GM21390 (cell line): ENCODE results near the gene ENOX1.

ENCODE experiments used
- ATAC-seq: cut with Tn5 transposase; IDR thresholded peaks from one replicate; pipeline ENCODE4 v1.9.1; 2021; ENCODE audit not compliant: unreplicated experiment

The ENOX1 gene

DNA sequence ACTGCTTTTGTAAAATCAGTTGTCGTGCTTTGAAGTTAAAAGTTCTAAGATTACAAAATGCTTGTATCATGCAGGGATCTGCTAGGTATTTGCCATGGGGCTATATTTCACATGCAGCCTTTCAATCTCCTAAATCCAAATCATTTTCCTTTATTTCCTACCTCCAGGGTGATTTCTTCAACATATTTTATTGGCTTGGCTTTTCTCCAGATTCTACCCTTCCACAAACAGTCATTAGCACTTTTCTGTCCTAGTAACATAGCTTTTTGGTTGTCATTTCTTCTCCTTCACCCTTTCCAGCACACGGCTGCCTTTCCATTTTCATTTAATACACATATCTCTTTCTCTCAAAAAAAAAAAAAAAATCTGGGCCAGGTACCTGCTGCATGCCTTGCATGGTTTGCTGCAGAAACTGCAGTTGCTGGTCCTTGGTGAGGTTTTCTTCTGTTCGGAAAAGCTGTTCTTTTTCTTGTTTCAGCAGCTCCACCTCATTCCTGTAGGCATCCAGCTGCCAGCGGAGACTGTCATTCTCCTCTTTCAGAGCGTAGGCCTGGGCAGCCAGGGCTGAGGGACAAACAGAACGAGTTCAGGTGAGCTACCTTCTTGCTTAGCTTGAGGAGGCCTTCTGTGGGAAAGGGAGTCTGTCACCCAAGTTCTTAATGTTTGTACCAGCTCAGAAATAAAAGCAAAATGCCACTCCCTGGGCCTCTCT, 488.6 kb downstream of the ENOX1 start:
- ATAC-seq, result no peak

DNA sequence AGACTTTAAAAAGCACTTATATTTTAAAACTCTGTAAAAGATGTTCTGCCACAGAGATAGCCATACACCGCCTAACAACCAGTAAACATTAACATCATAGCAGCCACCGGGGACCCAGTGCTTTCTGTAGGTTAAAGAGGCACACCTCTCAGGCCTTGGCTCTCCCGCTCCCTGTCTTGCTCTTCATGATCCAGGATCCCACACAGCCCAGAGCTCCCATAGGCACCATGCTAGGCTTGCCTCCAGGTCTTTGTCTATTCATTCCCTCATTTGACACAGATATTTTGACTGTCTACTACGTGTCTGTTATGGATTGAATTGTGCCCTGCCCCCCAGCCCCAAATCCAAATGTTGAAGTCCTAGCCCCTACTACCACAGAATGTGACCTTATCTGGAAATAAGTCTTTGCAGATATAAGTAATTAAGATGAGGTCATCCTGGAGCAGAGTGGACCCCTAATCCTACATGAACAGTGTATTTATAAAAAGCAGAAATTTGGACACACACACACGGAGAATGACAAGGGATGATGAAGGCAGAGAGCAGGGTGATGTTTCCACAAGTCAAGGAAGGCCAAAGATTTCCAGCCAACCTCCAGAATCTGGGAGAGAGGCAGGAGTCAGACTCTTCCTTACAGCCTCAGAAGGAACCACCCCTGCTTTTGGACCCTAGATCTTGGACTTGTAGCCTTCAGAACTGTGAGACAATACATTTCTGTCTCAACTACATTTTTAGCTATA, 490.8 kb downstream of the ENOX1 start:
- no peak for ATAC-seq

DNA sequence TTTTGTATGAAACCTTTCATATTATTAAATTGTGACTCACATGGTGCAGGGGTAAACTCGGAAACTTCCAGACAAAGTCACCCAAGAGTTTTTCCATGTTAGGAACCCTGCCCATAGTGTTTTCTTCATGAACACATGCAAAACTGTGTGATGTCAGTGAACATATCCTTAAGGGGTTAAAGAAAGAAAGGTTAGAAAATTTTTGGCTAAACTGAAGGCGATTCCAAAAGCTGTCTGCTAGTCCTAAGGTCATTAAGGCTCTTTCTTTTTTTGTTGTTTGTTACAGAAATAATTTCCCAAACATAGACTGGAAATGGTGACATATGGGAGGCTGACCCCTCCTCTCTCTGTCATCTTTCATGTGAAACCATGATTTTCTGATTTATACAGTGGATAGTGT, 491.5 kb downstream of the ENOX1 start:
- no peak for ATAC-seq

DNA sequence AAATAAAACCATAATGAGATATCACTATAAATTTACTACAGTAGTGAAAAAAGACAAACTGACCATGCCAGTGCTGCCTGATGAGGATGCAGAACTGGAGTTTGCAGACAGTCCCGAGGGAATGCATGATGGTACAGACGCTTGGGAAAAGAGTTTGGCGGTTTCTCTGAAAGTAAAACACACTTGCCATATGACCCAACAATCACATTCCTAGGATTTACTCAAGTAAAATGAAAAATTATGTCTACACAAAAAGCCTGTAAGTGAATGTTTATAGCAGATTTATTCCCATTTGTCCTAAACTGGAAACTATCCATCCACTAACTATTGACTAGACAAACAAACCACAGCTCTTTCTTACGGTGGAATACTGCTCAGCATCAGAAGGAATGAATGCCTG, 492.4 kb downstream of the ENOX1 start:
- ATAC-seq, result no peak

DNA sequence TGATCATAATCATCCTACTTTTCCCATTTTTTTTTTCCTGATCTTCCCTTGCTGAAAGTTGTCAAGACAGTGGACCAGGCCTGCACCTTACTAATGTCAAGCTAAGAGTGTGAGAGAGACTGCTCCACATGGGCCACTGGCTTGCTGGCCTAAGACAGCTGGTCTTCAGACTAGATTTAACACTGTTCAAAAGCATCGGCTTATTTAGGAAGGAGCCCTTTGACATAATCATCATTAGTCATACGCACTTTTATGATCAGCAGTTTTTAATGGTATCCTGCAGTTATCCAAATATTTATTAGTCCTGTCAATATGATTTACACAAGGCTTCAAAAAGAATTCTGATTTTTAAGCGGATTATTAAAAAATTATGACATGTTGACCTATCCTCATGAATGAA, 492.8 kb downstream of the ENOX1 start:
- no peak for ATAC-seq

DNA sequence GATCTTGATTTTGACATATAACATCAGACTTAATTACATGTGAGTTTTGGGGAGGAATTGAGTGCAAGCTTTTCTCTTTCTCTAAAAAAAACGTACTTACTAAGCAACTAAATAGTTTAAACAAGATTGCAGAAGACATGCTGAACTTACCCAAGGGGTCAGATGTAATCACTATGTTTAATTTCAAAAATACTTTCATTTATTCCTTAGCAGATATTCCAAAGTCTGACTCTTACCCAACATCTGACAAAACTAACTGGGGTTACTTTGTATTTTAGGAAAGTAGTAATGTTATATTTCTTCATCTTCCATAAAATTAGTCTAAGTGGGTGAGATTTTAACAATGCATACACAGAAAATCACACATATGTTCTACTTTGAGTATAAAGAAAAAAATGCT, 493.2 kb downstream of the ENOX1 start:
- ATAC-seq, result no peak

DNA sequence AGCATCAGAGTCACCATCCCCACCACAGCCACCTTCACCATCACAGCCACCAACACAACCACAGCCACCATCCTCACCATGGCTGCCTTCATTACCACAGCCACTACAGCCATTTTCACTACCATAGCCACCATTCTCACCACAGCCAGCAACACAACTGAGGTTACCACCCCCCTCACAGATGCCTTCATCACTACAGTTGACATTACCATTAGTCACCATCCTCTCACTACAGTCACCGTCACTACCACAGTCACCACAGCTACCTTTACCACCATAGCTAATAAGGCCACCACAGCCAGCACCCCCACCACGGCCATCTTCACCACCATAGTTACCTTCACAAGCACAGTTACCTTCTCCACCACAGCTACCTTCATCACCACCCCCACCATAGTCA, 493.8 kb downstream of the ENOX1 start:
- ATAC-seq, result no peak

DNA sequence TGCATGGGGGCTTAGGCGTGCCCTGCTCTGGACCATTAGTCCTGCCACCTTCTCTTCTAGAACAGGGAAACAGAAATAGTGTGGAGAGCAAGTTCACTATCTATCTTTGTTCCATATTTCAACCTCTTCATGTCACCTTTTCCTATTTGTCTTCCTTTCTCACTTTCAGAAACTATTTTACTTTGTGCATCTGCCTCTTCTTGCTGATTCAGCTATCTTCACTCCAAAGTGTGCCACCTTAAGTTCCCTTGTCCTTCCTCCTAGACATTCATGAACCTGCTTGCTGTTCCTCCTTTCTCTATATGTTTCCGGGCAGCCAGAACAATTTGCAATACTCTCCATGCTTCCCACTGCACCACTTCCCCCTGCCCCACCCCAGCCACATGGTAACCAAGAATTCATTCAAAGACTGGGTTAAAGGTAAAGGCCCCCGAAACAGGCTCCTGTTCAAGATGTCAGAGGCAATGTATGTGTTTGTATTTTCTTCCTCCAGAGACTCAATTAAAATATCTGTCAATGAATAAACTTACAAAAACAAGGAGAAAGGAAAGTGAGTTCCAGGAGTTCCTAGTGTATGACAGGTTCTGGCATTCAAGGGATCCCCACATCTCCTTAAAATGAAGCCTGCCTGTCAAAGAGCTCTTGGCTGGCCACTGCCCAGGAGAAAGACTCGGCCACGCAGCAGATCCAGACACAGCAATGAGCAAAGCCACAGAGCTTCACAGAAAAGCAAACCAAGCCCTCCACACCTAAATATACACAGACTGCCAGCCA, 495.3 kb downstream of the ENOX1 start:
- ATAC-seq, result no peak

DNA sequence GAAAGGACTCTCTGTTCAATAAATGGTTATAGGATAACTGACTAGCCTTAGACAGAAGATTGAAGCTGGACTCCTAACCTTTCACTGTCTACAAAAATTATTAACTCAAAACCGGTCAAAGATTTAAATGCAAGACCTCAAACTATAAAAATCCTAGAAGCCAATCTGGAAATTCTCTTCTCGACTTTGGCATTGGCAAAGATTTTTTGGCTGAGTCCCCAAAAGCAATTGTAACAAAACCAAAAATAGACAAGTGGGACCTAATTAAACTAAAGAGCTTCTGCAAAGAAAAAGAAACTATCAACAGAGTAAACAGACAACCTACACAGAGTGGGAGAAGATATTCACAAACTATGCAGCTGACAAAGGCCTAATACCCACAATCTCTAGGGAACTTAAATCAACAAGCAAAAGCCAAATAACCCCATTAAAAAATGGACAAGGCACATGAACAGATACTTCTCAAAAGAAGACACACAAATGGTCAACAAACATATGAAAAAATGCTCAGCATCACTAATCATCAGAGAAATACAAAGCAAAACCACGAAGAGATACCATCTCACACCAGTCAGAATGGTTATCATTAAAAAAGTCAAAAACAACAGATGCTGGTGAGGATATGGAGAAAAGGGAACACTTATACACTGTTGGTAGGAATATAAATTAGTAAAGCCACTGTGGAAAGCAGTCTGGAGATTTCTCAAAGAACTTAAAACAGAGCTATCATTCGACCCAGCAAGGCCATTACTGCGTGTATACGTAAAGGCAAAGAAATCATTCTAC, 497.1 kb downstream of the ENOX1 start:
- no peak for ATAC-seq

DNA sequence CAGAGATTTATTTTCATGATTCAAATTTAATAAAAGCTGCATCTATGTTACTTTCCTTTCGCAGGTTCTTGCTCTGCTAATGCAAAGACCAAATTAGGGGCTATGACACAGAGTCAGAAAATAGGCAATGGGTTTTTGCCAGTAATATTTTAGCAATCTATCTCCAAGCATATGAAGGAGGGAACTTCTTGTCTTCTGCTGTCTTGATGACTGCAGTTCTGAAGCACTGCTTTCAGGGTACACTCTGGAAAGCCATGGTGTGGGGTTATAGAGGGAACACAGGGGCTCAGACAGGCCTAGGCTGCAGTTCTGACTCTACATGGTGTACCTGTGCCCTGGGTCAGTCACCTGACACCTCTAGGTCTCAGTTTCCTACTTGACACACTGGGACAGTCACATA, 500.0 kb downstream of the ENOX1 start:
- ATAC-seq, result no peak

DNA sequence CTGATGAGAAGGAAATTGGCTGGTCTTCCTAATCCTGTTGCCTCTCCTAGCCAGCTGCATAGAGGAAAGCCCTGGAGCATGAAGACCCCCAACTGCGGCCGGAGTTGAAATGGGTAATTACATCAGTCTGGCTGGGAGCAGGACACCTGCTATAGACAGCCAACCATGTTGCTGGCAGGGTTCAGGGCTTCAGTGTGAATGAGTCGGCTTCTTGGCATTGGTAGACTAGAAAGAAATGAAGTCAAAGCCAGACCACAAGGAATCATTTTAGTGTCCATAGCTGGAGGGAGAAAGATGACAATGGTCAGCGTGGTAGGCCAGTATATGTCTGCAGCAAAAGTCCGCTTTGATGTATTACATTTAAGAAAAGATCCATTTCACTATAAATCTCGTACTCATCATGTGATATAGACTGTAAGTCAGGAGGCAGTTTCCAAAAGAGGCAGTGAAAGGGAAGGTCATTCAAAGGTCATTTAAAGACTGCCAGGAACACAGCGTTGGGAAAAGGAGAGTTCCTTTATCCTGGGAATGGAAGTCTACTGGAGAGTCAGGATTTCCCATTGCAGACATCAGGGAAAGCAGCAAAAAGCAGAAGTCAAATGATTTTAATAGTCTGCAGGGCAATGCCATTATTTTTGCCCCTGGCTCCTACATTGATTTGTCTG, 500.7 kb downstream of the ENOX1 start:
- no peak for ATAC-seq

DNA sequence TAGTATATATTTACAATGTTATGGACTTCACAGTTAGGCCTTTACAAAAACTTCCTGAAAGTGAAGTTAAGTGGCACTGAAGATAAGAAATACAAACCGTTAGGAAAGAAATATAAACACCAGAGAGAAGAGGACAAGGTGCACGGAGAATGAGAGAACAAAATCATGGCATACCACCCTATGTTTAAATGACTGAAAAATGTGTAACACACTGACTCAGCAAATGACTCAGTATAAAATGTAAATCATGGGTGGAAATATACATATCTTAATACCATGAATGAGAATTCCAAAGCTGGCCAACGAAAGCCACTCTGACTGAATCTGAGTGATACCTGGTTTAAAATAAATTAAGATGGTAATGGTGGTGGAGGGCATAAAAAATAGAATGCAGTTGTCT, 502.6 kb downstream of the ENOX1 start:
- no peak for ATAC-seq

DNA sequence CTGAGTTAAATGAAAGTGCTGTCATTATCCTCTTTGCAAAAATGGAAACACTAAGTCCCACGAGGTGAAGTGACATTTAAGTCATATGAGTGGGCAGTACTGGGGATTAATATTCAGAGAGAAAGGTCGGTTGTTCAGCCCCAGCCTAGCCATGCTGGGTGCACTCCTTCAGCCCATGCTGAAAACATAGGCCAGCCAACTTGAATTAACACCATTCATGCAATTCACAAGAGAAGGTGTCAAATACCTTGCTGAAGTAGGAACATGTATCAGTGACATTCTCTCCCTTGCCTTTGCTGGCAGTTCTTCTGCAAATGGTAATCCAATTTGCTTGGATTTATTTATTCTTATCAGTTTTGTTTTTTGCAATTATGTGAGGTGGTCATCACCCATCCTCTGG, 507.1 kb downstream of the ENOX1 start:
- no peak for ATAC-seq

DNA sequence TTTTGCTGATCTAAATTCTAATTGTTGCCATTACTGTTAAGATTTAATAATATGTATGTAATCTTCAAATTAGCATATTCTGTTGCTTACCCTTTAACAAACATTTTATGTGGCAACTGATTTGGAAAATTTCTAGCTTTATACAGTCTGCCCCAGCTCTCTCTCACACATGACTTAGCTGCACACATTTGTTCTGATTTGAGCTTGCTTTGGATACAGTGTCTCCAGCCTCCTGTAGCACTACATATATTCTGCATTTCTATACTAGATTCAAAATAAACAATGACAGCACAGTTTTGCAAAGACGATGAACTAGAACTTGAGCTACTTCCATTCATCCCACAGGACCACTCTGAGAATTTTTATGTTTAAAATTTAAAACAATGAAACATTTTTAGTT, 508.6 kb downstream of the ENOX1 start:
- no peak for ATAC-seq

DNA sequence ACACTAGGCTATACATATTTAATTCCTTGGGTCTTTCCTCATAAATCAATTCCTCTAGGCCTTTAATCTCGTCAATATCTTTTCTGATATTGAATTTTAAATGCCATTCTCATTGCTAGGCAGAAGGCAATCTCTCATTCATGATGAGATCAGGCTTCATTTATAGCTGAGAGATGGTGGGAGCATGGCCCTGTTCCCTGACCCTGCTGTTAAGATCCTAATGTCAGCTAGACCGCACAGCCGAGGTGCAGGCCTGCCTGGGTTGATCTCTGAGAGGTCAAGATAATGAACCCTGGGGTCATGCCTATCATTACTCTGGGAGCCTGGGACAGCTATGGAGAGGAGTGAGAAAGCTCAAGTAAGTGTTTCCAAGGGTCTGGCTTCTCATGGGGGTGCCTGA, 509.6 kb downstream of the ENOX1 start:
- no peak for ATAC-seq

DNA sequence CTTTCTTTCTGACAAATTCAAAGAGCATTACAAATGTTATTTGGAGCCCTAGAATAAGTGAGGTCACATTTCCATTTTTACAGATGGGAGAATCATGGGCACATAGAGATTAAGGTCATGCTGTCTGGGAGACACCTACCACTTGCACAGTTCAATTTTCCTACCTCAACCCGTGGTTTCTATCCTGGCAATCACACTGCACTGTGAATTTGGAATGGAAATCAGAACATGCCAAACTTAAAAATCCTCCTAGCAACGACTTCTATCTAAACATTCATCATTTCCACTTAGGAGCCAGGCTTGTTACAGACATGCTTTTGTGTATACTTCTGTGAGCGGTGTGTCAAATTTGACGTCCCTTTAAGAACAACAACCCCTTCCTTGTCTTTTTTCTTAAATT, 511.9 kb downstream of the ENOX1 start:
- no peak for ATAC-seq

DNA sequence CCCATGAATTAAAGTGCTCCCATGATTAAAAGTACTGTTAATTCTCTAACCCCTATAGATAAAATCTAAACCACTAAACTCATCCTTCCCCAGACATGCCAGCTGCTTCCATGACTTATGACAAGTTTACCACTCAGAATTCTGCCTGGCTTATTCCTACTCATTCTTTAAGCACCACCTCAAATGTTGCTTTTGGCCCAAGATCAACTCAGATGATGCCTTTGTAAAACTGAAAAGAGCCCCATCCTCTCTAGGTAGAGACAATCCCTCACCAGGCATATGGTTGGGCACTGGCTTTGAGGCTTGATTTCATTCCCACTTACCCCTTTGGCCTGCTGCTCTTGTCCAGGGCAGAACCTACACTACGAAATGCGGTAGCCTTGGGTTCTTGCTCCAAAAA, 513.4 kb downstream of the ENOX1 start:
- ATAC-seq, result no peak

DNA sequence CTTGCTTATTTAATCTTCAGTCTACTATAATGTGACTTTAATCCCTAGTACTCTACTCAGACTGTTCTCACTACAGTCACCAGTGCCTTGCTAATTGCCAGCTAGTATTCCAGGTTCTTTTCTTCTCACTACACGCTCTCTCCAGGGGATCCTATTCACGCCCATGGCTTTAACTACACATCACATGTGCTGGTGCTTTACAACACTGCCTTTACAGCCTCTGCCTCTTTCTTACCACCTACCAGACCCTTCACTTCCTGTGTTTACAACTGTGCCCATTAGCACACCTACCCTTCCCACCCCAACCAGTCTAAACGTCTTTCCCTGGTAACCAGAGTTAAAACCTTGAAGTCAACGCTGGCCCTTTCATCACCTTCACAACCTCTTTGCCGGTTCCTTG, 513.9 kb downstream of the ENOX1 start:
- ATAC-seq, result no peak

DNA sequence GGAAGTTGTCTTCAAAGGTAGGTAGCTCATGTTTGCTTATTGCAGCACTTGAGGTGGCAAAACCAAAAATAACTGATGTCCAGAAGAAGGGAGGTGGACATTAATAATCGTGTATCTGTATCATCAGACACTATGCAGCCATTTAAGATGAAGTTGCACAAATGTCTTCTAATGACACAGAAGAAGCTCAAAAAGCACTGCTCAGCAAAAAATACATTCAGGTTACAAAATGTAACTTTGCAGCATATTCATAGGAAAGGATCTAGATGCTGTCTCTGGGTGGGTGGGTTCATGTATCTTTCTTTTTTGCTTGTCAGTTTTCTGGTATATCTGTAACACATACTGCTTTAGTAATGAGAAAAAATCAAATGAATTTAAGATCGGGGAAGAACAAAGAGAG, 515.6 kb downstream of the ENOX1 start:
- ATAC-seq, result no peak

DNA sequence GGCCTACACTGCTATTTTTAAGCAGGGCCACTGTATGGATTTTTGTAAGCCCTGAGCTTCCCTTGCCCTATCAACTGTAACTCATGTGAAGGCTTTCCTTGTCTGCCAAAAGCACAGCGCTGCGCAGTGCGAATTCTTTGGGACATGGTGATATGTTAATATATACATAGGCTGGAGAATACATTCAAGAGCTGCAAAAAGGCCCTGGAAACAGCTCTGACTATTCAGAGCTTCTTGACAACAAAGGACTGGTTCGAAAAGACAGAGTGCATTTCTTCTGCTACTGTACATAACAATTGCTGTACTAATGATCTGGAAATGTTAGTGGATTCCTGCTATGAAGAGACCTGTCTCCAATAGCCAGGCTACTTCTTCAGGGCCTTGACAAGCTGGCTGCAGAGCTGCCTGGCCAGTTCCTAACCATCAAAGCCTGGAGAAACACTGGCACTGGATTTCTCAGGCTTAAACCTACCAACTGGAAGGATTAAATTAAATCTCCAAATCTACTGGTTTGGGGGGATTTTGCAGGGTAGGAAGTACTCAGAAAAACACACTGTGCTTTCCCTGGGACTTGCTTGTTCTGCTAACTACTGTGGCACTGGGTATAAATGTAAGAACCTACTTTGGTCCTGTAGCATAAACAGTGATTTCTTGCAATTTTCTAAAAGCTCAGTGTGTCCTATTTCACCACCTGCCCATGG, 516.5 kb downstream of the ENOX1 start:
- ATAC-seq, result no peak
